GM12864 (cell line): ENCODE data around the gene HTT.

ENCODE experiments used
- DNase-seq: peaks from one replicate; pipeline ENCODE4 v3.0.0-alpha.2; 2011; ENCODE audit warnings: low read depth
- H3K4me3 ChIP-seq: 2 replicates; pipeline ENCODE4 v1.5.1; 2011; ENCODE audit warnings: mild to moderate bottlenecking, low read depth, low read length, control low read depth
- TF ChIP-seq, protein P1 (sequence below): IDR thresholded peaks from 2 replicates; pipeline ENCODE4 v1.5.1; 2011; ENCODE audit warnings: low read depth, mild to moderate bottlenecking, moderate library complexity, low read length, control low read depth, inconsistent platforms; ENCODE audit errors: missing control alignments

Gene HTT

DNA sequence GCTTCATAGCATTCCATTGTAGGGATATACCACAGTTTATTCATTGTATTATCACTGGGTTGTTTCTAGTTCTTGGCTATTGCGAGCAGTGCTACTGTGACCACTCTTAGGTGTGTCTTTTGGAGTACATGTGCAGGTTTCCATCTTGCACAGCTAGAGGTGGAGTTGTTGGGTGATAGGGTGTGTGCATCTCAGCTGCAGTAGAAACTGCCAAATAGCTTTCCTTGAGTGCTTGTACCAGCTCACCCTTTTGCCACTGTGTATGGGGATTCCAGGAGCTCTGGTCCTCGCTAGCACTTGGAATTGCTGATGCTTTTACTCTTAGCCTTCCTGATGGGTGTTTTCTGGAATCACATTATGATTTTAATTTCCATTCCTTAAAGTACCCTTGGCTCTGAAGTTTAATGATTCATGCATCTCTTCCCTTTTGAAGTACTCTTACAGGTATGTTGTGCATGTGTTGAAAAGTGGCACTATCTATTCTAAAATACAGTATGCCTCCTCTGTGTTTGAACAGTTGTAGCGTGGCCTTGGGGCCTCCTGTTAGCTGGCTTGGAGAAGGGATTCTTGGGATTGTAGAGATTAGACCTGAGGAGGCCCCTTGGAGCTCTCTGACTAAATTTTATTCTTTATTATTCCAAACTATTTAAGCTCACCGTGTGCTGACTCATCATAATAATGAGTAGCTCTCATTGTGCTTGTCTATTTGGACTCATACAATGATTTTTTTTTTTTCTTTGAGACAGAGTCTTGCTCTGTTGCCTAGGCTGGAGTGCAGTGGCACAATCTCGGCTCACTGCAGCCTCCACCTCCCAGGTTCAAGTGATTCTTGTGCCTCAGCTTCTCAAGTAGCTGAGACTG, 38.4 kb downstream of the HTT start:
- TF ChIP-seq, protein P1, sequence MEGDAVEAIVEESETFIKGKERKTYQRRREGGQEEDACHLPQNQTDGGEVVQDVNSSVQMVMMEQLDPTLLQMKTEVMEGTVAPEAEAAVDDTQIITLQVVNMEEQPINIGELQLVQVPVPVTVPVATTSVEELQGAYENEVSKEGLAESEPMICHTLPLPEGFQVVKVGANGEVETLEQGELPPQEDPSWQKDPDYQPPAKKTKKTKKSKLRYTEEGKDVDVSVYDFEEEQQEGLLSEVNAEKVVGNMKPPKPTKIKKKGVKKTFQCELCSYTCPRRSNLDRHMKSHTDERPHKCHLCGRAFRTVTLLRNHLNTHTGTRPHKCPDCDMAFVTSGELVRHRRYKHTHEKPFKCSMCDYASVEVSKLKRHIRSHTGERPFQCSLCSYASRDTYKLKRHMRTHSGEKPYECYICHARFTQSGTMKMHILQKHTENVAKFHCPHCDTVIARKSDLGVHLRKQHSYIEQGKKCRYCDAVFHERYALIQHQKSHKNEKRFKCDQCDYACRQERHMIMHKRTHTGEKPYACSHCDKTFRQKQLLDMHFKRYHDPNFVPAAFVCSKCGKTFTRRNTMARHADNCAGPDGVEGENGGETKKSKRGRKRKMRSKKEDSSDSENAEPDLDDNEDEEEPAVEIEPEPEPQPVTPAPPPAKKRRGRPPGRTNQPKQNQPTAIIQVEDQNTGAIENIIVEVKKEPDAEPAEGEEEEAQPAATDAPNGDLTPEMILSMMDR: no peak
- DNase-seq: no peak
- H3K4me3 ChIP-seq: no peak overlapping the region

GRCh38 chr4:3114377-3114776, 39.9 kb downstream of the HTT start:
- TF ChIP-seq, protein P1: no peak
- H3K4me3 ChIP-seq: no peak overlapping the region
- DNase-seq: no peak

DNA sequence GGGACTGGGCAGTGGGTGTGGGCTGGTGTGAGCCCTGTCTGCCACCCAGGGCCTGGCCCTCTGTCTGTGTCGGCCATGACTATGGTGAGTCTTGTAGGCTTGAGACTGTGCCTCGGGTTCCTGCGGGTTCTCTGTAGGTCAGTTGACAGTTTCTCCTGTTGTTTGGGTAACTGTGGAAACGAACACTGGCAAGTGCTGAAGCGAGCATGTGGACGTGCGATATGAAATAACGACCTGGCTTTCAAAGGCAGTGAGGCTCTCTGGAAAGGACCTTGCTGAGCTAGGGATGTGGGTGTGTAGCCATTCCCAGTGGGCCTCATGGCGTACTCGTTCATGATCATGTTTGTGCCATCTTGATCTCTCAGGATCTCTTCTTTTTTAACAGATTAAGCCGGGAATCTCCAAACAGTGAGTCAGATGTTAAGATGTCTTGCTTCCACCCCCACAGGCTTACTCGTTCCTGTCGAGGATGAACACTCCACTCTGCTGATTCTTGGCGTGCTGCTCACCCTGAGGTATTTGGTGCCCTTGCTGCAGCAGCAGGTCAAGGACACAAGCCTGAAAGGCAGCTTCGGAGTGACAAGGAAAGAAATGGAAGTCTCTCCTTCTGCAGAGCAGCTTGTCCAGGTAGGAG, 41.3 kb downstream of the HTT start:
- TF ChIP-seq, protein P1: no peak
- H3K4me3 ChIP-seq: no peak overlapping the region
- DNase-seq: no peak

GRCh38 chr4:3116955-3117354, 42.5 kb downstream of the HTT start:
- H3K4me3 ChIP-seq: no peak overlapping the region
- DNase-seq: no peak
- TF ChIP-seq, protein P1: no peak

- H3K4me3 ChIP-seq: no peak overlapping the region
- DNase-seq: no peak
- TF ChIP-seq, protein P1: no peak
Observed at GRCh38 chr4:3118312-3118711, 43.8 kb downstream of the HTT start.

- TF ChIP-seq, protein P1: no peak
- no peak overlapping the region for H3K4me3 ChIP-seq
- DNase-seq: no peak
Observed at GRCh38 chr4:3119464-3119863, 45.0 kb downstream of the HTT start.
